ENCODE measurements around the gene STK4. TPM values are rescaled to one million over a fixed set of nuclear protein-coding genes. Genes with fewer than 3 reads are reported as not detected.

STK4 gene
- total RNA-seq, 1 donor from 2014 or later: 25.8 TPM

- peaks cover 11% of the 10 kb centered on the region for H3K4me1 ChIP-seq
- no peaks in the 10 kb centered on the region for H3K27me3 ChIP-seq
- H3K36me3 ChIP-seq: peaks cover 0 to 6% of the 10 kb centered on the region in 2 donors
- no peak for TF ChIP-seq CTCF (IDR thresholded peaks at IDR 0.05)
- intact Hi-C loops (cut with DNase I): no loop called here
- DNase-seq (ENCODE audit: extremely low spot score in 2 of 2): no peak
- H3K27ac ChIP-seq: no peak overlapping the region
- no peak overlapping the region for H3K4me3 ChIP-seq
- H3K9me3 ChIP-seq: no peaks in the 10 kb centered on the region
Measured at GRCh38 chr20:45051204-45052060, 85.1 kb downstream of the STK4 start.

GRCh38 chr20:45052698-45053429, 86.6 kb downstream of the STK4 start:
- H3K4me1 ChIP-seq: peaks cover 11% of the 10 kb centered on the region
- no peak for TF ChIP-seq POLR2AphosphoS5 (IDR thresholded peaks at IDR 0.05; ENCODE audit: insufficient read depth in 1 of 2, low read depth in 1 of 2)
- TF ChIP-seq CTCF (IDR thresholded peaks at IDR 0.05): no peak
- no peak for TF ChIP-seq POLR2A (IDR thresholded peaks at IDR 0.05)
- H3K27ac ChIP-seq: no peak overlapping the region
- no peak for DNase-seq (ENCODE audit: extremely low spot score in 2 of 2)
- H3K27me3 ChIP-seq: no peaks in the 10 kb centered on the region
- intact Hi-C loops (cut with DNase I): no loop called here
- H3K9me3 ChIP-seq: no peaks in the 10 kb centered on the region
- H3K4me3 ChIP-seq: no peak overlapping the region
- H3K36me3 ChIP-seq: peaks cover 0 to 12% of the 10 kb centered on the region in 2 donors

GRCh38 chr20:45053430-45054351, 87.4 kb downstream of the STK4 start:
- no peak for TF ChIP-seq POLR2A (IDR thresholded peaks at IDR 0.05)
- no peak for TF ChIP-seq CTCF (IDR thresholded peaks at IDR 0.05)
- TF ChIP-seq POLR2AphosphoS5 (IDR thresholded peaks at IDR 0.05; ENCODE audit: insufficient read depth in 1 of 2, low read depth in 1 of 2): no peak
- H3K27ac ChIP-seq: no peak overlapping the region

GRCh38 chr20:45055056-45055455, 88.7 kb downstream of the STK4 start:
- intact Hi-C loops (cut with DNase I): no loop called here
- peaks cover 4% of the 10 kb centered on the region for H3K4me1 ChIP-seq
- TF ChIP-seq POLR2A (IDR thresholded peaks at IDR 0.05) (no peak), POLR2AphosphoS5 (IDR thresholded peaks at IDR 0.05; ENCODE audit: insufficient read depth in 1 of 2, low read depth in 1 of 2) (no peak), CTCF (IDR thresholded peaks at IDR 0.05) (no peak)

More at GRCh38 chr20:45053430-45054351, 87.4 kb downstream of the STK4 start:
- no peaks in the 10 kb centered on the region for H3K9me3 ChIP-seq
- peaks cover 0 to 12% of the 10 kb centered on the region in 2 donors for H3K36me3 ChIP-seq
- H3K4me1 ChIP-seq: peaks cover 11% of the 10 kb centered on the region
- H3K27me3 ChIP-seq: no peaks in the 10 kb centered on the region
- no peak overlapping the region for H3K4me3 ChIP-seq
- intact Hi-C loops (cut with DNase I): no loop called here
- DNase-seq (ENCODE audit: extremely low spot score in 2 of 2): no peak

More at GRCh38 chr20:45055056-45055455, 88.7 kb downstream of the STK4 start:
- H3K4me3 ChIP-seq: no peak overlapping the region
- no peaks in the 10 kb centered on the region for H3K9me3 ChIP-seq
- no peaks in the 10 kb centered on the region for H3K27me3 ChIP-seq
- peaks cover 0 to 12% of the 10 kb centered on the region in 2 donors for H3K36me3 ChIP-seq
- no peak for DNase-seq (ENCODE audit: extremely low spot score in 2 of 2)
- no peak overlapping the region for H3K27ac ChIP-seq

Data from vagina (tissue), 2 donors.